K562 (cell line): ENCODE data around the gene ARHGAP42.

Experiments used
- POLR2AphosphoS5 ChIP-seq: IDR thresholded peaks from 2 replicates; pipeline ENCODE4 v1.6.1; 2011; ENCODE audit warnings: mild to moderate bottlenecking, low read depth, low read length, moderate library complexity; ENCODE audit not compliant: control insufficient read depth, insufficient read depth
- POLR2B ChIP-seq: fragments of 450-650 bp; IDR thresholded peaks from 2 replicates; pipeline ENCODE4 v1.6.1; 2018; ENCODE audit warnings: low read depth; ENCODE audit not compliant: partially characterized antibody
- TEAD2 ChIP-seq: fragments of 450-650 bp; IDR thresholded peaks from 2 replicates; pipeline ENCODE4 v1.6.1; 2016; ENCODE audit warnings: missing genetic modification characterization, control low read depth, missing compliant biosample characterization
- YY1 ChIP-seq, 3 experiments: IDR thresholded peaks; 2 replicates each; pipeline ENCODE4 v1.6.1; 2011; ENCODE audit warnings: low read length in 2 of 3, mild to moderate bottlenecking in 2 of 3, moderate library complexity in 2 of 3, borderline replicate concordance in 1 of 3, control low read depth in 1 of 3, low read depth in 1 of 3; ENCODE audit not compliant: insufficient read depth in 3 of 3, insufficient replicate concordance in 2 of 3, control insufficient read depth in 1 of 3, insufficient read length in 1 of 3; ENCODE audit errors: extremely low read depth in 1 of 3
- ZNF274 ChIP-seq: IDR thresholded peaks from 2 replicates; pipeline ENCODE4 v1.6.1; 2011; ENCODE audit warnings: low read depth, mild to moderate bottlenecking, low read length, moderate library complexity, borderline replicate concordance
- TF ChIP-seq, protein P1 (sequence below), 3 experiments: IDR thresholded peaks in 2 of 3; conservative IDR thresholded peaks in 1 of 3; 2 replicates each; pipeline ENCODE4 v1.5.1; 2011 to 2012; ENCODE audit warnings: low read length in 3 of 3, mild to moderate bottlenecking in 3 of 3, control low read depth in 2 of 3, improper control_type of control experiment in 1 of 3, inconsistent platforms in 1 of 3, low read depth in 1 of 3, mixed read lengths in 1 of 3, moderate library complexity in 1 of 3; ENCODE audit not compliant: insufficient read depth in 2 of 3

- TF ChIP-seq, protein P1, sequence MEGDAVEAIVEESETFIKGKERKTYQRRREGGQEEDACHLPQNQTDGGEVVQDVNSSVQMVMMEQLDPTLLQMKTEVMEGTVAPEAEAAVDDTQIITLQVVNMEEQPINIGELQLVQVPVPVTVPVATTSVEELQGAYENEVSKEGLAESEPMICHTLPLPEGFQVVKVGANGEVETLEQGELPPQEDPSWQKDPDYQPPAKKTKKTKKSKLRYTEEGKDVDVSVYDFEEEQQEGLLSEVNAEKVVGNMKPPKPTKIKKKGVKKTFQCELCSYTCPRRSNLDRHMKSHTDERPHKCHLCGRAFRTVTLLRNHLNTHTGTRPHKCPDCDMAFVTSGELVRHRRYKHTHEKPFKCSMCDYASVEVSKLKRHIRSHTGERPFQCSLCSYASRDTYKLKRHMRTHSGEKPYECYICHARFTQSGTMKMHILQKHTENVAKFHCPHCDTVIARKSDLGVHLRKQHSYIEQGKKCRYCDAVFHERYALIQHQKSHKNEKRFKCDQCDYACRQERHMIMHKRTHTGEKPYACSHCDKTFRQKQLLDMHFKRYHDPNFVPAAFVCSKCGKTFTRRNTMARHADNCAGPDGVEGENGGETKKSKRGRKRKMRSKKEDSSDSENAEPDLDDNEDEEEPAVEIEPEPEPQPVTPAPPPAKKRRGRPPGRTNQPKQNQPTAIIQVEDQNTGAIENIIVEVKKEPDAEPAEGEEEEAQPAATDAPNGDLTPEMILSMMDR (IDR thresholded peaks at IDR 0.05 in 2 of 3, conservative IDR thresholded peaks at IDR 0.05 in 1 of 3; ENCODE audit: insufficient read depth in 2 of 3, low read depth in 1 of 3, low read length in 3 of 3) = no peak
- TF ChIP-seq YY1 (IDR thresholded peaks at IDR 0.05; ENCODE audit: borderline replicate concordance in 1 of 3, control insufficient read depth in 1 of 3, extremely low read depth in 1 of 3, insufficient read depth in 3 of 3, insufficient read length in 1 of 3, insufficient replicate concordance in 2 of 3, low read depth in 1 of 3, low read length in 2 of 3) (no peak), POLR2AphosphoS5 (no peak), ZNF274 (no peak), POLR2B (no peak), TEAD2 (tag) (no peak)
These were observed 129.7 kb downstream of the ARHGAP42 start for GRCh38 chr11:100816823-100817222.
